ENCODE data around the gene POLRMT. TPM values are rescaled to one million over a fixed set of nuclear protein-coding genes. Genes with fewer than 3 reads are reported as not detected.

The POLRMT gene
- total RNA-seq, 1 experiment from 2014 or later: 104 TPM

DNA sequence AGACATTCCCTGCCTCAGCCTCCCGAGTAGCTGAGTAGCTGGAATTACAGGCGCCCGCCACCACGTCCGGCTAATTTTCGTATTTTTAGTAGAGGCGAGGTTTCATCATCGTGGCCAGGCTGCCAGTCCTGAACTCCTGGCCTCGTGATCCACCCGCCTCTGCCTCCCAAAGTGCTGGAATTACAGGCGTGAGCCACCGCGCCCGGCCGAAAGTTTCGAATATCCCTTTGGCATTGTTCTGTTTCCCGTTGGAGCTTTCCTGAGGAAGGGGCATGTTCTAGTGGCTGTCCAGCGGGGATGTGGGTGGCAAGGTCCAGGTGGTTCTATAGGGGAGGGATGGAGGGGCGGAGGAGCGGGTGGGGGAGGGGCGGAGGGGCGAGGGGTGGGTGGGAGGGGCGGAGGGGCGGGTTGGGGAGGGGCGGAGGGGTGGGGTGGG lies 63.1 kb downstream of the POLRMT start:
- no peaks in the 10 kb centered on the region for H4K20me1 ChIP-seq (ENCODE audit: control insufficient read depth, insufficient read depth, insufficient read length)
- Mint-ChIP-seq H3K4me3 (no peak overlapping the region; a peak in 1 of 5 replicates), H3K27ac (no peak overlapping the region), H3K36me3 (ENCODE audit: insufficient read depth in 1 of 3, low read depth in 3 of 3) (peaks cover 7 to 18% (median 12%) of the 10 kb centered on the region in 3 experiments), H3K27me3 (ENCODE audit: low read depth) (peaks cover 19% of the 10 kb centered on the region), H3K4me1 (peaks cover 23 to 33% of the 10 kb centered on the region in 2 experiments), H3K9me3 (peaks cover 13% of the 10 kb centered on the region in 2 experiments)
- no peak overlapping the region for H3K18ac ChIP-seq (ENCODE audit: insufficient read length, low read depth, low read length)
- H3K14ac ChIP-seq (ENCODE audit: insufficient read depth, low read length): no peak overlapping the region
- peak; percentile 29 for DNase-seq
- no peak overlapping the region for H3K56ac ChIP-seq (ENCODE audit: insufficient read length, low read depth, low read length)
- H4K91ac ChIP-seq (ENCODE audit: insufficient read length, low read depth, low read length): no peak overlapping the region
- H2BK15ac ChIP-seq (ENCODE audit: low read depth, low read length): no peak overlapping the region
- peaks cover 23% of the 10 kb centered on the region for H3K79me2 ChIP-seq (ENCODE audit: insufficient read depth, low read length)
- H3K79me1 ChIP-seq (ENCODE audit: insufficient read depth, low read depth, low read length, poor library complexity, severe bottlenecking): peaks cover 3% of the 10 kb centered on the region
- no peak overlapping the region for H3K4ac ChIP-seq (ENCODE audit: low read depth, low read length)
- no peak overlapping the region for H4K8ac ChIP-seq (replicated peaks; ENCODE audit: insufficient read length, low read depth, low read length)
- no peak overlapping the region for H3T11ph ChIP-seq (ENCODE audit: low read length)
- H2AFZ ChIP-seq (ENCODE audit: low read length): no peak overlapping the region
- no peak overlapping the region for H3K27ac ChIP-seq (ENCODE audit: insufficient read length, low read depth, low read length)
- peaks cover 15% of the 10 kb centered on the region for H3K23me2 ChIP-seq (ENCODE audit: insufficient read length, low read depth, low read length, poor library complexity, severe bottlenecking)
- H3K23ac ChIP-seq (ENCODE audit: insufficient read length, low read depth, low read length): no peak overlapping the region
- TF ChIP-seq, protein P1, sequence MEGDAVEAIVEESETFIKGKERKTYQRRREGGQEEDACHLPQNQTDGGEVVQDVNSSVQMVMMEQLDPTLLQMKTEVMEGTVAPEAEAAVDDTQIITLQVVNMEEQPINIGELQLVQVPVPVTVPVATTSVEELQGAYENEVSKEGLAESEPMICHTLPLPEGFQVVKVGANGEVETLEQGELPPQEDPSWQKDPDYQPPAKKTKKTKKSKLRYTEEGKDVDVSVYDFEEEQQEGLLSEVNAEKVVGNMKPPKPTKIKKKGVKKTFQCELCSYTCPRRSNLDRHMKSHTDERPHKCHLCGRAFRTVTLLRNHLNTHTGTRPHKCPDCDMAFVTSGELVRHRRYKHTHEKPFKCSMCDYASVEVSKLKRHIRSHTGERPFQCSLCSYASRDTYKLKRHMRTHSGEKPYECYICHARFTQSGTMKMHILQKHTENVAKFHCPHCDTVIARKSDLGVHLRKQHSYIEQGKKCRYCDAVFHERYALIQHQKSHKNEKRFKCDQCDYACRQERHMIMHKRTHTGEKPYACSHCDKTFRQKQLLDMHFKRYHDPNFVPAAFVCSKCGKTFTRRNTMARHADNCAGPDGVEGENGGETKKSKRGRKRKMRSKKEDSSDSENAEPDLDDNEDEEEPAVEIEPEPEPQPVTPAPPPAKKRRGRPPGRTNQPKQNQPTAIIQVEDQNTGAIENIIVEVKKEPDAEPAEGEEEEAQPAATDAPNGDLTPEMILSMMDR (conservative IDR thresholded peaks at IDR 0.05): no peak
- no peaks in the 10 kb centered on the region for H3K27me3 ChIP-seq (ENCODE audit: insufficient read depth, low read length)
- no peaks in the 10 kb centered on the region for H3K9me3 ChIP-seq (ENCODE audit: control insufficient read depth, low read depth, low read length)
- H3K4me1 ChIP-seq (ENCODE audit: insufficient read depth, low read length): no peaks in the 10 kb centered on the region; the same call in 1 of the 2 replicates
- no peak overlapping the region for H3K4me2 ChIP-seq (ENCODE audit: insufficient read depth, insufficient read length, low read length)
- H2BK20ac ChIP-seq (ENCODE audit: low read depth, low read length, poor library complexity, severe bottlenecking): no peak overlapping the region
- H2AK5ac ChIP-seq (ENCODE audit: insufficient read length, low read length): no peak overlapping the region
- no peak overlapping the region for H3K9ac ChIP-seq (ENCODE audit: extremely low read depth, insufficient read length, low read length)
- WGBS (ENCODE audit: extremely low coverage, insufficient read length, low lambda C conversion rate): no CpG with 5 or more reads among the region's 25 CpGs
- no peak overlapping the region for H2BK120ac ChIP-seq (ENCODE audit: low read depth, low read length, poor library complexity, severe bottlenecking)
- H4K5ac ChIP-seq (ENCODE audit: insufficient read length, low read depth, low read length): no peak overlapping the region
- no peak overlapping the region for H2BK12ac ChIP-seq (ENCODE audit: insufficient read length, low read depth, low read length)
- no peak overlapping the region for H2BK5ac ChIP-seq (ENCODE audit: insufficient read length, low read length)
